ENCODE measurements around the gene DCBLD2. TPM values are rescaled to one million over a fixed set of nuclear protein-coding genes. Genes with fewer than 3 reads are reported as not detected.

DCBLD2 gene
- total and polyA plus RNA-seq, 2 of the 13 experiments (the other 11 are each of a cell fraction or from before 2014, with no cell fraction given), result 43.8 to 56.9 TPM

DNA sequence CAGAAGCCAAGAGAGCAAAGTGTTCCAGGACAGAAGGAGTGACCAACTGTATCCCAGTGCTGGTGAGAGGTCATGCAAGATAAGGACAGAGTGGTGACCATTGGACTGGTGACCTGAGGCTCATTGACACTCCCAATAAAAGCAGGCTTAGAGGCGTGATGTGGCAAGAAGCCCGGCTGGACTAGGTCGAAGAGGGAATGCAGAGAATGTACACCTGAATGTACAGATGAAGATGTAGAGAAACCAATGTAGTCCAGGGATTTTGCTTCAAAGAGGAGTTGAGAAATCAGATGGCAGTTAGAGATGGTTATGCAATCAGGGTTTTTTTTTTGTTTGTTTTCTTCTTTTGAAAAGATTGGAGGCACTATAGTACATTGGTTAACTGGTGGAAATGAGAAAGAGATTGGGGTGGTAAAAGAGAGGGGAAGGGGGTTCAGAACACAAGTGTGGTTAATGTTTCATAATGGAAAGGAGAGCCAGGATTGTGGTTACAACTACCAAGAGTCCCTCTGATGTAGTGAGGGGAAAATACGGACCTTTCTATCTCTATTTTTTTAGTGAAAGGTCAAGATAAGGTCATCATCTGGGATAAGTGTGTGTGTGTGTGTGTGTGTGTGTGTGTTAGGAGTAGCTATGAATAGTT is 115.0 kb downstream of the DCBLD2 start (continued):
- TF ChIP-seq SMARCC2 (IDR thresholded peaks at IDR 0.05) (no peak), MED1 (CRISPR knock-in tag; IDR thresholded peaks at IDR 0.05) (peak; percentile 73), ZBTB20 (CRISPR knock-in tag; IDR thresholded peaks at IDR 0.05; ENCODE audit: borderline replicate concordance, low read depth) (peak; percentile 67; the same call in 1 of the 2 replicates), ESRRA (CRISPR knock-in tag; IDR thresholded peaks at IDR 0.05; ENCODE audit: low read depth) (peak; percentile 87), TCF7 (IDR thresholded peaks at IDR 0.05; ENCODE audit: low read depth) (peak; percentile 61), CREB1 (IDR thresholded peaks at IDR 0.05) (no peak), CREB1 (CRISPR knock-in tag; IDR thresholded peaks at IDR 0.05) (peak; percentile 51; the same call in 1 of the 2 replicates), ZFP91 (CRISPR knock-in tag; IDR thresholded peaks at IDR 0.05; ENCODE audit: borderline replicate concordance) (no peak), RARA (CRISPR knock-in tag; IDR thresholded peaks at IDR 0.05) (peak; percentile 72), POGZ (CRISPR knock-in tag; IDR thresholded peaks at IDR 0.05) (peak; percentile 74; the same call in 1 of the 2 replicates), POLR2AphosphoS5 (IDR thresholded peaks at IDR 0.05; ENCODE audit: low read depth, low read length) (no peak), MIER2 (CRISPR knock-in tag; IDR thresholded peaks at IDR 0.05) (no peak), PITX1 (CRISPR knock-in tag; IDR thresholded peaks at IDR 0.05) (peak; percentile 88), DR1 (CRISPR knock-in tag; IDR thresholded peaks at IDR 0.05) (no peak), MAX (IDR thresholded peaks at IDR 0.05) (peak; percentile 45; the same call in 1 of the 2 replicates), MXI1 (IDR thresholded peaks at IDR 0.05; ENCODE audit: borderline replicate concordance, low read depth, low read length) (no peak; the same call in 2 of the 3 replicates), MLX (CRISPR knock-in tag; IDR thresholded peaks at IDR 0.05) (peak; percentile 29; the same call in 1 of the 2 replicates), REPIN1 (CRISPR knock-in tag; IDR thresholded peaks at IDR 0.05; ENCODE audit: borderline replicate concordance, low read depth) (peak; percentile 35; the same call in 1 of the 2 replicates), TEAD3 (CRISPR knock-in tag; optimal IDR thresholded peaks at IDR 0.05; ENCODE audit: borderline replicate concordance) (peak; percentile 97), GPBP1L1 (CRISPR knock-in tag; IDR thresholded peaks at IDR 0.05) (no peak)
- TF ChIP-seq, protein P1, sequence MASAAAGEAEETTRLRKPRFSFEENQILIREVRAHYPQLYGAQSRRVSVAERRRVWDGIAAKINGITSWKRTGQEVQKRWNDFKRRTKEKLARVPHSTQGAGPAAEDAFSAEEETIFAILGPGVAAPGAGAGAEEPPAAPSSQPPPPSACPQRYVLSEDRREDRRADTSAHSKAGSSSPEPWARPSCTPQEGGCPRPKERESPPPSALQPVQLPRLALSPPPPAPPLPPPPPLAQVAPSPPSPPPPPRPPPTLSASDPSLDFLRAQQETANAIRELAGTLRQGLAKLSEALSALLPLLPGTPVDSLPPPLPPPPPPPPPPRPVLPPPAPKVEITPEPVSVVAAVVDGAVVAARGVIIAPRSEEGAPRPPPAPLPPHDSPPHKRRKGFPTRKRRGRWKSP (CRISPR knock-in tag; IDR thresholded peaks at IDR 0.05), result 0 out of 2 replicates have a peak, but pooled peaks have one; percentile 32
- TF ChIP-seq, protein P2, sequence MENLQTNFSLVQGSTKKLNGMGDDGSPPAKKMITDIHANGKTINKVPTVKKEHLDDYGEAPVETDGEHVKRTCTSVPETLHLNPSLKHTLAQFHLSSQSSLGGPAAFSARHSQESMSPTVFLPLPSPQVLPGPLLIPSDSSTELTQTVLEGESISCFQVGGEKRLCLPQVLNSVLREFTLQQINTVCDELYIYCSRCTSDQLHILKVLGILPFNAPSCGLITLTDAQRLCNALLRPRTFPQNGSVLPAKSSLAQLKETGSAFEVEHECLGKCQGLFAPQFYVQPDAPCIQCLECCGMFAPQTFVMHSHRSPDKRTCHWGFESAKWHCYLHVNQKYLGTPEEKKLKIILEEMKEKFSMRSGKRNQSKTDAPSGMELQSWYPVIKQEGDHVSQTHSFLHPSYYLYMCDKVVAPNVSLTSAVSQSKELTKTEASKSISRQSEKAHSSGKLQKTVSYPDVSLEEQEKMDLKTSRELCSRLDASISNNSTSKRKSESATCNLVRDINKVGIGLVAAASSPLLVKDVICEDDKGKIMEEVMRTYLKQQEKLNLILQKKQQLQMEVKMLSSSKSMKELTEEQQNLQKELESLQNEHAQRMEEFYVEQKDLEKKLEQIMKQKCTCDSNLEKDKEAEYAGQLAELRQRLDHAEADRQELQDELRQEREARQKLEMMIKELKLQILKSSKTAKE (CRISPR knock-in tag; IDR thresholded peaks at IDR 0.05; ENCODE audit: borderline replicate concordance), result peak; percentile 66
- TF ChIP-seq, protein P3, sequence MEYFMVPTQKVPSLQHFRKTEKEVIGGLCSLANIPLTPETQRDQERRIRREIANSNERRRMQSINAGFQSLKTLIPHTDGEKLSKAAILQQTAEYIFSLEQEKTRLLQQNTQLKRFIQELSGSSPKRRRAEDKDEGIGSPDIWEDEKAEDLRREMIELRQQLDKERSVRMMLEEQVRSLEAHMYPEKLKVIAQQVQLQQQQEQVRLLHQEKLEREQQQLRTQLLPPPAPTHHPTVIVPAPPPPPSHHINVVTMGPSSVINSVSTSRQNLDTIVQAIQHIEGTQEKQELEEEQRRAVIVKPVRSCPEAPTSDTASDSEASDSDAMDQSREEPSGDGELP (IDR thresholded peaks at IDR 0.05; ENCODE audit: borderline replicate concordance, low read depth), result peak; percentile 51; the same call in 1 of the 2 replicates

Measured in HepG2 (cell line).